ENCODE measurements around the gene VSX2. TPM values are rescaled to one million over a fixed set of nuclear protein-coding genes. Genes with fewer than 3 reads are reported as not detected.

VSX2 gene
- polyA plus RNA-seq, 1 donor (not counting 4 experiments of a cell fraction or from before 2014, with no cell fraction given) = not detected

- Histone ChIP-seq H3K36me3 (ENCODE audit: control insufficient read depth in 2 of 2, extremely low read depth in 1 of 2, insufficient read depth in 2 of 2, low read length in 2 of 2) (no peaks in the 10 kb centered on the region), H3K9me1 (ENCODE audit: control insufficient read depth, extremely low read depth, insufficient read depth, low read length) (no peaks in the 10 kb centered on the region), H3K9ac (ENCODE audit: control insufficient read depth, extremely low read depth, insufficient read depth, low read length) (no peak overlapping the region), H3K27ac (ENCODE audit: control insufficient read depth, insufficient read depth, low read length) (no peak overlapping the region), H2AFZ (ENCODE audit: control insufficient read depth, low read length) (peak overlapping the region; percentile 75), H3K27me3 (ENCODE audit: control insufficient read depth, extremely low read depth, insufficient read depth, low read length) (peaks cover 18% of the 10 kb centered on the region), H4K20me1 (ENCODE audit: control insufficient read depth, extremely low read depth, insufficient read depth, low read length) (no peaks in the 10 kb centered on the region), H3K9me3 (ENCODE audit: control insufficient read depth, low read depth, low read length) (no peaks in the 10 kb centered on the region), H3K79me2 (ENCODE audit: control insufficient read depth, insufficient read depth, low read length) (no peaks in the 10 kb centered on the region), H3K4me2 (ENCODE audit: control insufficient read depth, extremely low read depth, insufficient read depth, low read depth, low read length) (peak overlapping the region; percentile 81), H3K4me1 (ENCODE audit: control insufficient read depth, extremely low read depth, insufficient read depth, low read length) (peaks cover 5% of the 10 kb centered on the region), H3K4me3 (ENCODE audit: control insufficient read depth in 2 of 3, extremely low read depth in 1 of 3, insufficient read depth in 2 of 3, low read depth in 1 of 3, low read length in 3 of 3) (peak overlapping the region in 2 of 3 experiments; percentile 35 to 51)
- TF ChIP-seq, protein P1, sequence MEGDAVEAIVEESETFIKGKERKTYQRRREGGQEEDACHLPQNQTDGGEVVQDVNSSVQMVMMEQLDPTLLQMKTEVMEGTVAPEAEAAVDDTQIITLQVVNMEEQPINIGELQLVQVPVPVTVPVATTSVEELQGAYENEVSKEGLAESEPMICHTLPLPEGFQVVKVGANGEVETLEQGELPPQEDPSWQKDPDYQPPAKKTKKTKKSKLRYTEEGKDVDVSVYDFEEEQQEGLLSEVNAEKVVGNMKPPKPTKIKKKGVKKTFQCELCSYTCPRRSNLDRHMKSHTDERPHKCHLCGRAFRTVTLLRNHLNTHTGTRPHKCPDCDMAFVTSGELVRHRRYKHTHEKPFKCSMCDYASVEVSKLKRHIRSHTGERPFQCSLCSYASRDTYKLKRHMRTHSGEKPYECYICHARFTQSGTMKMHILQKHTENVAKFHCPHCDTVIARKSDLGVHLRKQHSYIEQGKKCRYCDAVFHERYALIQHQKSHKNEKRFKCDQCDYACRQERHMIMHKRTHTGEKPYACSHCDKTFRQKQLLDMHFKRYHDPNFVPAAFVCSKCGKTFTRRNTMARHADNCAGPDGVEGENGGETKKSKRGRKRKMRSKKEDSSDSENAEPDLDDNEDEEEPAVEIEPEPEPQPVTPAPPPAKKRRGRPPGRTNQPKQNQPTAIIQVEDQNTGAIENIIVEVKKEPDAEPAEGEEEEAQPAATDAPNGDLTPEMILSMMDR (optimal IDR thresholded peaks at IDR 0.05 in 1 of 3, IDR thresholded peaks at IDR 0.05 in 1 of 3, conservative IDR thresholded peaks at IDR 0.05 in 1 of 3; ENCODE audit: extremely low read depth in 1 of 3, insufficient read depth in 2 of 3, low read length in 3 of 3) = peak; percentile 79 to 99 (median 88)
- no peak for TF ChIP-seq EZH2 (IDR thresholded peaks at IDR 0.05; ENCODE audit: low read length)
- peak; percentile 21 for DNase-seq (ENCODE audit: low read depth, low spot score)
- FAIRE-seq = no peak
- dilution Hi-C loops (cut with MboI; ENCODE audit: extremely low pct_ligation_motif_present, low sequenced_read_pairs) = no loop called here
Observed at GRCh38 chr14:74217672-74218448, 21.4 kb upstream of the VSX2 start.

DNA sequence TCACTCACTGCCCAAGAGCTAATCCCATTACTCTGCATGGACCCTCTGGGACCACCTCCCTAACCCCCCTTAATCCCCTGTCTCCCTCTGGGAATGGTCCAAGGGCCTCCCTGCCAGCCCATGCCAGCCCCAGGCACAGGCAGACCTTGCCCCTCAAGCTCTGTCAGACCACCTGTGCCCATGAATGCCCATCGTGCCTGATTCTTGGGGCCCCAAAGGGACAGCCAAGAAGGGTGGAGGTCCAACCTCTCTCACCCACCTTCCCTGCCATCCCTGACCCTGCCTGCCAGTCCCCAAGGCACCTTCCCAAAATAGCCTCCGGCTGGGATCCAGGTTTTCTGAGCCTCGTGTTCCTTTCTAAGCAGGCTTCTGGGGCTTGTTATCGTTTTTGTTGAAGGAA is 20.8 kb upstream of the VSX2 start:
- Histone ChIP-seq H3K9ac (ENCODE audit: control insufficient read depth, extremely low read depth, insufficient read depth, low read length) (no peak overlapping the region), H3K9me3 (ENCODE audit: control insufficient read depth, low read depth, low read length) (no peaks in the 10 kb centered on the region), H3K36me3 (ENCODE audit: control insufficient read depth in 2 of 2, extremely low read depth in 1 of 2, insufficient read depth in 2 of 2, low read length in 2 of 2) (no peaks in the 10 kb centered on the region), H3K9me1 (ENCODE audit: control insufficient read depth, extremely low read depth, insufficient read depth, low read length) (no peaks in the 10 kb centered on the region), H3K4me2 (ENCODE audit: control insufficient read depth, extremely low read depth, insufficient read depth, low read depth, low read length) (no peak overlapping the region), H4K20me1 (ENCODE audit: control insufficient read depth, extremely low read depth, insufficient read depth, low read length) (no peaks in the 10 kb centered on the region), H3K4me1 (ENCODE audit: control insufficient read depth, extremely low read depth, insufficient read depth, low read length) (peaks cover 5% of the 10 kb centered on the region), H2AFZ (ENCODE audit: control insufficient read depth, low read length) (no peak overlapping the region), H3K4me3 (ENCODE audit: control insufficient read depth in 2 of 3, extremely low read depth in 1 of 3, insufficient read depth in 2 of 3, low read depth in 1 of 3, low read length in 3 of 3) (no peak overlapping the region), H3K27me3 (ENCODE audit: control insufficient read depth, extremely low read depth, insufficient read depth, low read length) (peaks cover 18% of the 10 kb centered on the region), H3K27ac (ENCODE audit: control insufficient read depth, insufficient read depth, low read length) (no peak overlapping the region), H3K79me2 (ENCODE audit: control insufficient read depth, insufficient read depth, low read length) (no peaks in the 10 kb centered on the region)
- FAIRE-seq = no peak
- dilution Hi-C loops (cut with MboI; ENCODE audit: extremely low pct_ligation_motif_present, low sequenced_read_pairs) = no loop called here
- no peak for DNase-seq (ENCODE audit: low read depth, low spot score)
- TF ChIP-seq, protein P1 (optimal IDR thresholded peaks at IDR 0.05 in 1 of 3, IDR thresholded peaks at IDR 0.05 in 1 of 3, conservative IDR thresholded peaks at IDR 0.05 in 1 of 3; ENCODE audit: extremely low read depth in 1 of 3, insufficient read depth in 2 of 3, low read length in 3 of 3) = no peak
- TF ChIP-seq EZH2 (IDR thresholded peaks at IDR 0.05; ENCODE audit: low read length) = no peak

Measured in keratinocyte (primary cell).